GM18505 (cell line): ENCODE measurements around the gene RBMS3.

Experiments
- ATAC-seq: cut with Tn5 transposase; IDR thresholded peaks from one replicate; pipeline ENCODE4 v1.9.1; 2021; ENCODE audit not compliant: unreplicated experiment
- POLR2A ChIP-seq: IDR thresholded peaks from 4 replicates; pipeline ENCODE4 v1.6.1; 2011; ENCODE audit warnings: borderline replicate concordance; ENCODE audit not compliant: insufficient read depth, insufficient read length; ENCODE audit errors: extremely low read depth

The RBMS3 gene

DNA sequence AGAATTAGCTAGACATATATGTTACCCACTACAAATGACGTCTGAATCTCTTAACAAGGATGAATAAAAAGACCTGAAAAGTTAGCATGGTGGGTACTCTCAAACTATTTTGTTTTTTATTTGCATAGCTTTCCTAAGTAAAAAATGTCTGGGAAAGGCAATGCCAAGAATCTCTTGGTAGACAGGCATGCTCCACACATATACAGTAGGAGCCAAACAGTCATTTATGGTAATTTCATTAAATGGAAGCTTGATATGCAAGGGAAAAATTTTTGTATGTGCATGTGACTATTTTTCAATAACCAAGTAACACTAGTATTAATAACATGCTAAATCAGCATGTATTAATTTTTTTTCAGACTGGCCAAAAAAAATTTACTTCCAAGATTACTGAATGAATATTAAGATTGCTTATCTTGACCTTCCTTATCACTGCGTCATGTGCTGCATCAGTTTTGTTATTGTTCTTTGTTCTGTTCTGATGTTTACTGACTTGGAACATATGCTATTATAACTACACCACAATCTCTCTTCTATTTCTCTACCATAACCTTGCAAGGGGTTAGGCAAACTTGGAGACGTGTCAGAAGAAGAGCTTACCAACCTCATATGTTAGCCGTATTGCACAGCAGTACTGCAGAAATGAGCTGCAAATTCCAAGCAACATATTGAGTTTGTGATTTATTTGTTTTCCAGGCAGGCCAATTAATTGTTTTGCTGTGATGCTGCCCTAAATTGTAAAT is 255.3 kb downstream of the RBMS3 start:
- no peak for TF ChIP-seq POLR2A
- ATAC-seq: no peak

DNA sequence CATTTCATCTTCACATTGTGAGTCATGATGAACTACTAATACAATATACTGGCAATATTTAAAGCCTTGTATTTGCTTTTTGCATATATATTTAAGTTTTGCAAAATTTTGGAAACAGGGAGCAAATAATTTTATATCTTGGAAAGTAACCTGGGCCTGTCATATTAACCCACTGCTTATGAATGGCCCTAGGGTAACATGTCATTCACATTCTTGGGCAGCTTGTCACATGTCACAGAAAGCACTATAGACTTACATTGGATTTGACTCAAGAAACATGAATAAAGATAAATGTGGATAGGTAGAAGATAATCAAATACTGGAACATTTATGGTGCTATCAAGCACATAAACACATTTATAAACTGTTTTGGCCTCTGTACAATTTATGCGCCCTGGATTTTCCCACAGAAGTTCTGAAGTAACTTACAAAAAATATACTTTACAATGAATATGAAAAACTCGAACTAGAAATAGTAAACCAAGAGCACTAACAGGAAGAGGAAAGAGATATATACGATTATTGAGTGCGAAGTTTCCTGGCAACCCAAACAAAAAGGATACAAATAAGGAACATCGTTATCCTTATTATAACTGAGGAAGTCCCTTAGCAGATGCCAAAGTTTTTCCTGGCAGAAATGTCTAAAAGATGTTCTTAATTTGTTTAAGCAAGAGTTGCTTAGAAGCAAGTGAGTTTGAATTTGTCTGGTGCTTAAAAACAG is 257.2 kb downstream of the RBMS3 start:
- no peak for TF ChIP-seq POLR2A
- ATAC-seq: no peak

GRCh38 chr3:29538610-29538958 is 257.7 kb downstream of the RBMS3 start:
- TF ChIP-seq POLR2A: no peak
- ATAC-seq: no peak

DNA sequence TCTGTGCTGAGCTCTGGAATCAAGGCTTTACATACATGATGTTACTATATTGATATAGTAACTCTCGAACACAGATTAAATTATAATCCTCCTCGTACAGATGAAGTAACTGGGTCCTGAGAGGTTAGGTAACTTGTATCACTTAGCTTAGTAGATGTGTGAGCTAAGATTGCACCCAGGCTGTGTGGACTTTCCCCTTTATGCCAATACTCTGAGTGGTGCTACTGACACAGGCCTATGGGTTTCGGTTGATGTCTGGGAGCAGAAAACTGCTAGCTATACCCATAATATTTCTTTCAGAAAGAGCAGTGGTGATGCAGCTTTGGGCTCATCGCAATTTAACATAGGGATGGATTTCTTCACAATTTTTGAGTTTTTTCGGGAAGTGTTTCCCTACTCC is 259.7 kb downstream of the RBMS3 start:
- no peak for ATAC-seq
- TF ChIP-seq POLR2A: no peak

- no peak for TF ChIP-seq POLR2A
- ATAC-seq: no peak
These were observed 264.0 kb downstream of the RBMS3 start for GRCh38 chr3:29544701-29545363.

DNA sequence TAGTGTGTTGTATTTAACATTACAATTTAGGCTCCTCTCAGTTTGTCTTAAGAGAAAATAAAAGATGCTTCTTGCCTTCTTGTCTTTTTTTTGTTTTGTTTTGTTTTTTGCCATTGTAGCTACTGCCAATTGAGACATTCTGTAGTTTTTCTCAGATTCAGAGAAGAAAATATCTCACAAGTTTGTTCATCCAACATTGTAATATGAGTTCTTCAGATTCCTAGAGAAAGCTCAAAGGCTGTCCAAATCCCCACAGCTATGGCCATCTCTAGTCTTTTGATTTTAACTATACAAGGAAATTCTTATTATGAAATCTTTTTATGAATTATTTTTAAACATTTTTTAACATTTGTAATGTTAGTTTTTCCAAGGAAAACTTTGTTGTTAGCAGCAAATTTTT is 264.7 kb downstream of the RBMS3 start:
- TF ChIP-seq POLR2A: no peak
- no peak for ATAC-seq

- TF ChIP-seq POLR2A: no peak
- no peak for ATAC-seq
These were observed 271.2 kb downstream of the RBMS3 start for GRCh38 chr3:29552051-29552450.

- ATAC-seq: no peak
- TF ChIP-seq POLR2A: no peak
These were observed 273.7 kb downstream of the RBMS3 start for GRCh38 chr3:29554566-29554965.

DNA sequence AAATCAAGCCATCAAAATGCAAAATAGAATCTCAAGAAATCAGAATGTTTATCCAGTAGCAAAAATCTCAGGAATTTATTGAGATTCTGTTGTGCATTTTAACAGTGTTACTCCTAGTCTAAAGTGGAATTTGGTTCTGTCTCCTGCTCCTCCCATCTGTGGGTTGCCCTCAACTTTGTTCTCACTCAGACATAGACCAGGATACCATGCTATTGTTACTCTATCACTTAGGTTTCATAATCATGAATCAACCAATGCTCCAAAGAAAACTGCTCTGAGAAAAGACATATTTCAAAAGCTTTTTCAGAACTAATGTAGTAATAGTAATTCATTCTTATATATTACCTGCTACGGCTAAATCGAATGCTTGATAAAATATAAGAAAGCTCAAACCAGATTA is 274.7 kb downstream of the RBMS3 start:
- ATAC-seq: no peak
- TF ChIP-seq POLR2A: no peak

- TF ChIP-seq POLR2A: no peak
- ATAC-seq: no peak
These were observed 276.3 kb downstream of the RBMS3 start for GRCh38 chr3:29557186-29557585.

- TF ChIP-seq POLR2A: no peak
- no peak for ATAC-seq
These were observed 277.0 kb downstream of the RBMS3 start for GRCh38 chr3:29557825-29558224.

DNA sequence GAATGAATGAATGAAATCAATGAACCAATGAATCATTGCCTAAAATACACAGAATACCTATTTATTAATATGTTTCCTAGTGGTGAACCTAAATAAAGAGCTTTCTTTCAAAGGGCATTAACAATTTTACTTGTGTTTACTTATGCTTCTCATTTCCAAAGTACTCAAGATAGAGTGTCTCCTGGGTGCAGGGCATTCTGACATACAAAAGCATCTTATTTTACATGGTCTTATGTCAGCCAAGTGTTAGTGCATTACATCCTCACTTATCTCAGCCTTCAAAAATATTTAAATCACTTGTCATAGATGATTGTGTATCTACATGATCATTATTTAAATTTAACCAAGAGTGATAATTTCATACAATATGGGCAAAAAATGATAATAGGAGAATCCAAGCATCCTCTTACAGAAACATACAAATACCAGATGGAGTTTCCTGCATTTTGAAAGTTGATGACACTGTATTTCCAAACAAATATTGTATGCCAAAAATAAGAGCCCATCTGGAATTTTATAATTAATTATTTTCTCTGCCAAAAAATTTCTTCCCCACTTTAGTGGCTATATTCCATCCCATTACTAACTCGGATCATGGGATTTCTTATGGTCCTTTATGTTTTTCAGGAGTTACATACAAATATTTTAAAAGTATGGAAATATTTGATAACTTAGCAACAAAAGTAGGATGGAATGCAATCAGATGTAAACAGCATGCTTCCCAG is 279.0 kb downstream of the RBMS3 start:
- no peak for TF ChIP-seq POLR2A
- no peak for ATAC-seq

DNA sequence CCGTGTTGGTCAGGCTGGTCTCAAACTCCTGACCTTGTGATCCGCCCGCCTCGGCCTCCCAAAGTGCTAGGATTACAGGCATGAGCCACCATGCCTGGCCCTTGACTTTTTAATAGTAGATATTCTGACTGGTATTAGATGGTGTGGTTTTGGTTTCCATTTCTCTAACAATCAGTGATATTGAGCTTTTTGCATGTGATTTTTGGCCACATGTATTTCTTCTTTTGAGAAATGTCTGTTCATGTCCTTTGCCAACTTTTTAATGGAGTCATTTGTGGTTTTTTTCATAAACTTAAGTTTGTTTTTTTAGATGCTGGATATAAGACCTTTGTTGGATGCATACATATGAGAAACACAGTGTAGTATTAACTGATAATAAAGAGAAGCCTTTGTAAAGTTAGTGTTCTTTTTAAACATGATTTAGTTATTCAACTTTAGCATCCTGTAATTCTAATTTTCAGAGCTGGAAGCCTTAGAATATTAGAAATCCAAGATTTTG is 280.8 kb downstream of the RBMS3 start:
- ATAC-seq: no peak
- no peak for TF ChIP-seq POLR2A
